Ovary (tissue), 9 donors: ENCODE measurements around the gene SLC6A6. TPM values are rescaled to one million over a fixed set of nuclear protein-coding genes. Genes with fewer than 3 reads are reported as not detected.

Source experiments
- DNase-seq, 5 donors: peaks; one replicate each; pipeline ENCODE4 v3.0.0-alpha.2; 2019 to 2020
- H3K27ac ChIP-seq, 2 donors: fragments of 200-600 bp; one replicate each; pipeline versions ENCODE4 v1.5.1 to v1.8.0; 2019 to 2022
- H3K27me3 ChIP-seq: fragments of 200-600 bp; one replicate; pipeline ENCODE4 v1.8.0; 2022
- H3K36me3 ChIP-seq: fragments of 200-600 bp; sonication (generic); one replicate; pipeline ENCODE4 v1.5.1; 2019
- H3K4me1 ChIP-seq: one replicate; pipeline ENCODE4 v1.8.1; 2013; ENCODE audit warnings: mild to moderate bottlenecking, moderate library complexity; ENCODE audit not compliant: insufficient read depth
- H3K4me3 ChIP-seq: fragments of 200-600 bp; sonication (generic); one replicate; pipeline ENCODE4 v1.5.1; 2017
- H3K9me3 ChIP-seq, 2 donors: fragments of 200-600 bp in 1 of 2; sonication (generic) in 1 of 2; one replicate each; pipeline versions ENCODE4 v1.5.1 to v1.8.1; 2013 to 2019; ENCODE audit warnings: mild to moderate bottlenecking in 1 of 2, moderate library complexity in 1 of 2
- CTCF ChIP-seq, 3 donors: fragments of 450-650 bp in 2 of 3; fragments of 200-600 bp in 1 of 3; IDR thresholded peaks; one replicate each; pipeline versions ENCODE4 v1.5.1 to v1.8.0; 2016 to 2022; ENCODE audit warnings: antibody characterized with exemption in 3 of 3, mild to moderate bottlenecking in 1 of 3
- EP300 ChIP-seq: sonication (generic); formaldehyde crosslinking; IDR thresholded peaks from one replicate; pipeline ENCODE4 v1.6.1; 2017; ENCODE audit warnings: antibody characterized with exemption
- POLR2A ChIP-seq: fragments of 450-650 bp; IDR thresholded peaks from one replicate; pipeline ENCODE4 v1.6.1; 2017; ENCODE audit warnings: antibody characterized with exemption, mild to moderate bottlenecking, moderate library complexity
- WGBS, 3 donors: extraction: QIAGEN DNeasy Blood & Tissue Kit in 1 of 3; methylation state at CpG; one replicate each; pipeline versions ENCODE4 v1.1.5 to v1.1.7; 2013 to 2017; 5-methylcytosine and 5-hydroxymethylcytosine counted together
- intact Hi-C, 4 donors: fragments of 100-400 bp; cut with DNase I; formaldehyde crosslinking; loops; one replicate each; pipeline versions ENCODE4 v1.11.0 to v1.15.1; 2022 to 2023
- polyA plus RNA-seq, 2 donors: library from polyadenylated mRNA; stranded (reverse); fragments of 200-250 nt in 1 of 2; fragments of 350-450 nt in 1 of 2; fragmentation: Illumina TruSeq in 1 of 2; extraction: RNeasy Lipid Tissue Mini Kit (QIAGEN cat#74804) in 1 of 2; gene quantifications; one replicate each; pipeline ENCODE4 v1.2.3, GENCODE V29; 2013 to 2014
- total RNA-seq, 7 donors: library from RNA; depleted of rRNA in 2 of 7; stranded (reverse); fragments of >200 nt in 2 of 7; fragmentation: NEBNext Ultra II Directional in 3 of 7; extraction: Animal tissue kit (Norgen Biotek cat#: 25700) in 3 of 7; gene quantifications; one replicate each; pipeline versions ENCODE4 v1.1.0 to v1.2.4, GENCODE V29; 2016 to 2023
- donor health status: DM: no; HTN: no; CAD: no; lungs with moderate emphysema.
- donor health status: DM: no; HTN: no; CAD: no.
- donor health status: Bipolar disorder and iron deficiency.
- donor health status: DM: yes; HTN: yes; CAD: no.
- donor health status: DM: no; HTN: no; CAD: no.
- donor health status: DM: yes; HTN: yes; CAD: no.

The SLC6A6 gene
- total and polyA plus RNA-seq, 9 donors: 32.5 to 141 (median 80.5) TPM

- Histone ChIP-seq H3K4me1 (peaks cover 35% of the 10 kb centered on the region), H3K27me3 (no peaks in the 10 kb centered on the region), H3K36me3 (no peaks in the 10 kb centered on the region), H3K4me3 (no peak overlapping the region), H3K27ac (peak overlapping the region; percentile 88 to 92), H3K9me3 (no peaks in the 10 kb centered on the region)
- peak in 2 of 3 donors; percentile 26 to 42 for TF ChIP-seq CTCF (IDR thresholded peaks at IDR 0.05)
- no peak for TF ChIP-seq POLR2A
- peak; percentile 19 for TF ChIP-seq EP300
- WGBS, 3 donors: 2 to 3% (median 3%) methylated on average over 25 of the region's 25 CpGs
- intact Hi-C loops: loop anchor here in 3 of 4 donors (5.0 to 10.0 kb wide), 3 partner anchors 41 to 158 kb away; partner anchors contain the start of gene SLC6A6 (in 1 of the 3)
- peak; percentile 95 to 97 (median 96) for DNase-seq
Observed at GRCh38 chr3:14452740-14453710, 50.6 kb downstream of the SLC6A6 start.

GRCh38 chr3:14453876-14454638 is 51.7 kb downstream of the SLC6A6 start:
- Histone ChIP-seq H3K4me1 (peaks cover 35% of the 10 kb centered on the region), H3K4me3 (no peak overlapping the region), H3K36me3 (no peaks in the 10 kb centered on the region), H3K27ac (peak overlapping the region; percentile 54 to 92), H3K9me3 (no peaks in the 10 kb centered on the region), H3K27me3 (no peaks in the 10 kb centered on the region)
- TF ChIP-seq CTCF (IDR thresholded peaks at IDR 0.05) (no peak), POLR2A (no peak), EP300 (no peak)
- intact Hi-C loops: loop anchor here in 3 of 4 donors (5.0 to 10.0 kb wide), 3 partner anchors 42 to 159 kb away; partner anchors contain the start of gene SLC6A6 (in 1 of the 3)
- DNase-seq: peak in 1 of 5 donors; percentile 65
- WGBS, 3 donors: 45 to 50% (median 50%) methylated on average over 23 of the region's 23 CpGs

GRCh38 chr3:14454639-14455310 is 52.4 kb downstream of the SLC6A6 start:
- intact Hi-C loops: loop anchor here (5.0 to 10.0 kb wide), 4 partner anchors 42 to 160 kb away; partner anchors contain the start of gene SLC6A6 (in 2 of the 4)
- Histone ChIP-seq H3K9me3 (no peaks in the 10 kb centered on the region), H3K27me3 (no peaks in the 10 kb centered on the region), H3K27ac (peak overlapping the region; percentile 54 to 92), H3K4me3 (no peak overlapping the region), H3K4me1 (peaks cover 35% of the 10 kb centered on the region), H3K36me3 (no peaks in the 10 kb centered on the region)
- no peak for DNase-seq
- TF ChIP-seq POLR2A (no peak), EP300 (no peak), CTCF (IDR thresholded peaks at IDR 0.05) (no peak)
- WGBS, 3 donors: 74 to 76% (median 75%) methylated on average over 8 of the region's 8 CpGs
